SK-N-MC (cell line): ENCODE data around the gene MMP23B.

Source experiments
- EZH2 ChIP-seq: fragments of 200-600 bp; sonication (generic); IDR thresholded peaks from one replicate; pipeline ENCODE4 v1.6.1; 2017; ENCODE audit warnings: antibody characterized with exemption
- FOXP2 ChIP-seq: optimal IDR thresholded peaks from 2 replicates; pipeline ENCODE3; 2011; ENCODE audit warnings: mild to moderate bottlenecking, moderate library complexity; ENCODE audit not compliant: insufficient read depth; ENCODE audit errors: extremely low read length, control extremely low read depth
- POLR2AphosphoS5 ChIP-seq: IDR thresholded peaks from 2 replicates; pipeline ENCODE4 v1.6.1; 2012; ENCODE audit warnings: mild to moderate bottlenecking, low read depth, low read length, borderline replicate concordance

DNA sequence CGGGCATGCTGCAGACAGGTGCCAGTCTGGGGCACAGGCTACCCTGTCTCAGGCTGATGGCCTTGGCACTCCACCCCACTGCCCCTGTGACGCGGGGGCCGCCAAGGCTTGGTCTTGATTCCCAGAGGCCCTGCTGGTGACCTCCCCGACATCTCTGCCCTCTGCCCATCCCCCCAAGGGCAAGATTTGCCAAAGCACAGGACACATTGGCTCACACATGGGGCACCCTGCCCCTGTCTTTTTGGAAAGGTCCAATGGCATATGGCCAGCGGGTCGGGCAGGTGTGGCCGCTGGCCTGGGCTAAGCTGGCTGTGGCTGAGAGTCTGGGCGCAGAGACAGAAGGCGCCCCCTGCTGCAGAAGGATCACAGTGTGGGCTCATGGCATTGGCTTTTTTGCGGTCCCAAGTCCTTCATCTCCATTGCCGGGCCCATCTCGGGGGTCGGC, 12.0 kb upstream of the MMP23B start:
- TF ChIP-seq EZH2, result no peak
- no peak for TF ChIP-seq POLR2AphosphoS5
- TF ChIP-seq FOXP2, result no peak
